HepG2 (cell line): ENCODE measurements around the gene PIK3R5. TPM values are rescaled to one million over a fixed set of nuclear protein-coding genes. Genes with fewer than 3 reads are reported as not detected.
A peak's percentile ranks its signal among the peaks of the same experiment; 100 is the strongest.

Experiments used
- ATAC-seq: fragments of 200-7000 bp; cut with Tn5 transposase; 3 replicates; pipeline ENCODE4 v1.9.1; 2020; ENCODE audit warnings: mild to moderate bottlenecking, moderate library complexity
- BruUV-seq: library from RNA; stranded (reverse); fragments of 400-500 nt; replicated peaks from 2 replicates; lab custom pipeline; 2021; lab: Mats Ljungman, UMichigan
- CTCF ChIA-PET: fragments of 300-600 bp; formaldehyde crosslinking; extraction: SDS; loops from one replicate; lab custom pipeline; 2021; ENCODE audit warnings: low total read pairs, inconsistent platforms, low intra/inter-chr PET ratio; lab: Yijun Ruan, JAX
- POLR2A ChIA-PET: fragments of 350-600 bp; sonication (Branson Sonifier 250); formaldehyde crosslinking; loops from one replicate; lab custom pipeline; 2020; ENCODE audit warnings: antibody characterized with exemption, inconsistent platforms; lab: Yijun Ruan, JAX
- DNase-seq: peaks from one replicate; pipeline ENCODE4 v3.0.0-alpha.2; 2015; ENCODE audit warnings: low spot score
- FAIRE-seq: peaks from 3 replicates; lab custom pipeline; 2011; peaks lifted over from hg19 to GRCh38; lab: Jason Lieb, UNC
- H2AFZ ChIP-seq: one replicate; pipeline ENCODE4 v1.6.1; 2011; ENCODE audit warnings: low read length, inconsistent platforms
- H3K27ac ChIP-seq: fragments of 300-600 bp; 3 replicates; pipeline ENCODE4 v1.8.0; 2011; ENCODE audit warnings: mixed run types, mild to moderate bottlenecking, mixed read lengths, low read length, inconsistent platforms; ENCODE audit not compliant: insufficient read depth; ENCODE audit errors: extremely low read length
- H3K27me3 ChIP-seq, 2 experiments: fragments of 200-600 bp in 1 of 2; 2 replicates in 1 of 2; 3 replicates in 1 of 2; pipeline versions ENCODE4 v1.6.0 to v1.8.0; 2011; ENCODE audit warnings: low read length in 2 of 2, mild to moderate bottlenecking in 2 of 2, moderate library complexity in 2 of 2, inconsistent platforms in 1 of 2; ENCODE audit not compliant: insufficient read depth in 2 of 2, control insufficient read depth in 1 of 2
- H3K36me3 ChIP-seq, 2 experiments: fragments of 200-600 bp in 1 of 2; replicated peaks in 1 of 2; 2 replicates in 1 of 2; 3 replicates in 1 of 2; pipeline versions ENCODE4 v1.5.1 to v1.8.0; 2011; ENCODE audit warnings: low read length in 2 of 2, inconsistent platforms in 1 of 2; ENCODE audit not compliant: insufficient read depth in 2 of 2, control insufficient read depth in 1 of 2
- H3K4me1 ChIP-seq: 2 replicates; pipeline ENCODE4 v1.5.1; 2012; ENCODE audit warnings: low read length, inconsistent platforms; ENCODE audit not compliant: insufficient read depth
- H3K4me2 ChIP-seq: 2 replicates; pipeline ENCODE4 v1.6.0; 2011; ENCODE audit warnings: low read depth, low read length, inconsistent platforms
- H3K4me3 ChIP-seq, 3 experiments: fragments of 200-600 bp in 1 of 3; sonication (generic), shearing (Covaris generic) in 1 of 3; replicated peaks in 1 of 3; 2 replicates each; pipeline ENCODE4 v1.5.1; 2011 to 2016; ENCODE audit warnings: low read length in 3 of 3, inconsistent platforms in 2 of 3, low read depth in 2 of 3, mild to moderate bottlenecking in 2 of 3, control low read depth in 1 of 3, mixed read lengths in 1 of 3; ENCODE audit not compliant: insufficient read depth in 1 of 3
- H3K79me2 ChIP-seq: one replicate; pipeline ENCODE4 v1.6.1; 2011; ENCODE audit warnings: low read length, inconsistent platforms; ENCODE audit not compliant: insufficient read depth
- H3K9ac ChIP-seq: 2 replicates; pipeline ENCODE4 v1.6.0; 2011; ENCODE audit warnings: mild to moderate bottlenecking, low read depth, low read length, inconsistent platforms; ENCODE audit not compliant: insufficient read depth
- H3K9me3 ChIP-seq: 2 replicates; pipeline ENCODE4 v1.5.1; 2012; ENCODE audit warnings: mild to moderate bottlenecking, low read length
- H4K20me1 ChIP-seq: 2 replicates; pipeline ENCODE4 v1.6.0; 2011; ENCODE audit warnings: inconsistent platforms, mild to moderate bottlenecking, low read length, moderate library complexity; ENCODE audit not compliant: insufficient read depth
- AGO2 ChIP-seq: fragments of 200-400 bp; formaldehyde crosslinking; optimal IDR thresholded peaks from 2 replicates; pipeline ENCODE3; 2017; ENCODE audit warnings: mild to moderate bottlenecking, low read depth, low read length, moderate library complexity
- CAMTA2 ChIP-seq: sonication (generic); formaldehyde crosslinking; IDR thresholded peaks from 2 replicates; pipeline ENCODE4 v1.4.0; 2020; ENCODE audit warnings: mild to moderate bottlenecking, missing genetic modification reagents, borderline replicate concordance
- FOSL2 ChIP-seq: sonication (generic); formaldehyde crosslinking; IDR thresholded peaks from 2 replicates; pipeline ENCODE4 v1.4.0; 2020; ENCODE audit warnings: missing genetic modification reagents
- KDM1A ChIP-seq: IDR thresholded peaks from 2 replicates; pipeline ENCODE4 v1.6.1; 2016; ENCODE audit warnings: missing compliant biosample characterization
- MAFK ChIP-seq, 2 experiments: IDR thresholded peaks in 1 of 2; conservative IDR thresholded peaks in 1 of 2; 2 replicates each; pipeline ENCODE4 v1.6.1; 2011; ENCODE audit warnings: improper control_type of control experiment in 2 of 2, low read length in 2 of 2
- PRMT3 ChIP-seq: sonication (generic); formaldehyde crosslinking; IDR thresholded peaks from 2 replicates; pipeline ENCODE4 v1.8.1; 2022; ENCODE audit warnings: low read depth, mild to moderate bottlenecking, moderate library complexity, missing genetic modification reagents, borderline replicate concordance
- SAFB2 ChIP-seq: sonication (generic); formaldehyde crosslinking; IDR thresholded peaks from 2 replicates; pipeline ENCODE4 v1.5.1; 2020; ENCODE audit warnings: missing genetic modification reagents, low read depth, mild to moderate bottlenecking, borderline replicate concordance
- SNAI1 ChIP-seq: sonication (generic); formaldehyde crosslinking; IDR thresholded peaks from 2 replicates; pipeline ENCODE4 v1.5.0; 2020; ENCODE audit warnings: mild to moderate bottlenecking, missing genetic modification reagents, borderline replicate concordance
- SOX6 ChIP-seq, 2 experiments: fragments of 450-650 bp in 1 of 2; sonication (generic) in 1 of 2; formaldehyde crosslinking in 1 of 2; IDR thresholded peaks; 2 replicates each; pipeline versions ENCODE4 v1.4.0 to v1.6.1; 2017 to 2020; ENCODE audit warnings: antibody characterized with exemption in 1 of 2, mild to moderate bottlenecking in 1 of 2, missing genetic modification reagents in 1 of 2
- SUZ12 ChIP-seq: fragments of 150-350 bp; IDR thresholded peaks from 2 replicates; pipeline ENCODE4 v1.6.1; 2014; ENCODE audit warnings: low read depth, low read length
- TOPORS ChIP-seq: sonication (generic); formaldehyde crosslinking; IDR thresholded peaks from 2 replicates; pipeline ENCODE4 v1.8.0; 2023; ENCODE audit warnings: mild to moderate bottlenecking, missing genetic modification reagents
- ZFP90 ChIP-seq: sonication (generic); formaldehyde crosslinking; IDR thresholded peaks from 2 replicates; pipeline ENCODE4 v1.8.0; 2022; ENCODE audit warnings: missing genetic modification reagents, mild to moderate bottlenecking, inconsistent platforms, borderline replicate concordance
- ZNF124 ChIP-seq: sonication (generic); formaldehyde crosslinking; IDR thresholded peaks from 2 replicates; pipeline ENCODE4 v1.4.0; 2020; ENCODE audit warnings: missing genetic modification reagents
- ZNF180 ChIP-seq: sonication (generic); formaldehyde crosslinking; IDR thresholded peaks from 2 replicates; pipeline ENCODE4 v1.4.0; 2020; ENCODE audit warnings: low read depth, missing genetic modification reagents, borderline replicate concordance
- ZNF280D ChIP-seq: sonication (generic); formaldehyde crosslinking; IDR thresholded peaks from 2 replicates; pipeline ENCODE4 v1.5.1; 2020; ENCODE audit warnings: mild to moderate bottlenecking, missing genetic modification reagents
- WGBS: methylation state at CpG from one replicate; pipeline ENCODE4 v1.1.6; 2017; ENCODE audit warnings: low lambda C conversion rate; 5-methylcytosine and 5-hydroxymethylcytosine counted together
- in situ Hi-C: cut with HindIII; loops from 2 replicates; pipeline ENCODE4 v1.10.0; 2017; ENCODE audit warnings: low pct_unique_long_range_greater_than_20kb; ENCODE audit not compliant: extremely low pct_ligation_motif_present
- intact Hi-C: fragments of 100-400 bp; cut with micrococcal nuclease; formaldehyde crosslinking; loops from one replicate; pipeline ENCODE4 v1.10.0; 2022; ENCODE audit not compliant: unreplicated experiment
- polyA plus RNA-seq, 8 experiments: library from polyadenylated mRNA; depleted of rRNA in 3 of 8; stranded (reverse) in 7 of 8; unstranded in 1 of 8; fragments of >200 nt; fragmentation: Illumina TruSeq in 4 of 8; extraction: Trizol in 4 of 8; gene quantifications; 2 replicates each; pipeline versions ENCODE4 v1.2.1 to v1.2.3, GENCODE V29; 2011 to 2016; ENCODE audit warnings: low read depth in 4 of 8, missing spikeins in 1 of 8, mixed read lengths in 1 of 8; ENCODE audit not compliant: insufficient read depth in 1 of 8
- total RNA-seq, 5 experiments: library from RNA; depleted of rRNA; stranded (reverse); fragments of >200 nt; fragmentation: Illumina TruSeq; extraction: Trizol; gene quantifications; 2 replicates each; pipeline ENCODE4 v1.2.3, GENCODE V29; 2016; ENCODE audit warnings: low read depth in 1 of 5
- TF ChIP-seq, protein P1 (sequence below): sonication (generic); formaldehyde crosslinking; IDR thresholded peaks from 2 replicates; pipeline ENCODE4 v1.4.0; 2020; ENCODE audit warnings: mild to moderate bottlenecking, missing genetic modification reagents
- TF ChIP-seq, protein P2 (sequence below): sonication (generic); formaldehyde crosslinking; IDR thresholded peaks from 2 replicates; pipeline ENCODE4 v1.4.0; 2020; ENCODE audit warnings: mild to moderate bottlenecking, missing genetic modification reagents
- TF ChIP-seq, protein P3 (sequence below): IDR thresholded peaks from 2 replicates; pipeline ENCODE4 v1.6.1; 2016; ENCODE audit warnings: missing genetic modification reagents, missing compliant biosample characterization

PIK3R5 gene
- total and polyA plus RNA-seq, 2 of the 13 experiments (the other 11 are each of a cell fraction or from before 2014, with no cell fraction given) = not detected

- no peak for TF ChIP-seq AGO2
- TF ChIP-seq SUZ12 = no peak
- TF ChIP-seq, protein P1, sequence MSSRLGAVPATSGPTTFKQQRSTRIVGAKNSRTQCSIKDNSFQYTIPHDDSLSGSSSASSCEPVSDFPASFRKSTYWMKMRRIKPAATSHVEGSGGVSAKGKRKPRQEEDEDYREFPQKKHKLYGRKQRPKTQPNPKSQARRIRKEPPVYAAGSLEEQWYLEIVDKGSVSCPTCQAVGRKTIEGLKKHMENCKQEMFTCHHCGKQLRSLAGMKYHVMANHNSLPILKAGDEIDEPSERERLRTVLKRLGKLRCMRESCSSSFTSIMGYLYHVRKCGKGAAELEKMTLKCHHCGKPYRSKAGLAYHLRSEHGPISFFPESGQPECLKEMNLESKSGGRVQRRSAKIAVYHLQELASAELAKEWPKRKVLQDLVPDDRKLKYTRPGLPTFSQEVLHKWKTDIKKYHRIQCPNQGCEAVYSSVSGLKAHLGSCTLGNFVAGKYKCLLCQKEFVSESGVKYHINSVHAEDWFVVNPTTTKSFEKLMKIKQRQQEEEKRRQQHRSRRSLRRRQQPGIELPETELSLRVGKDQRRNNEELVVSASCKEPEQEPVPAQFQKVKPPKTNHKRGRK (CRISPR knock-in tag) = peak; percentile 60; the same call in 1 of the 2 replicates
- 0 out of 2 replicates have a peak, but pooled peaks have one; percentile 11 for TF ChIP-seq SOX6 (IDR thresholded peaks at IDR 0.05)
- TF ChIP-seq SOX6 (CRISPR knock-in tag; IDR thresholded peaks at IDR 0.05) = no peak
- no peak for TF ChIP-seq FOSL2 (CRISPR knock-in tag)
- TF ChIP-seq ZNF280D (CRISPR knock-in tag) = no peak
- TF ChIP-seq, protein P2, sequence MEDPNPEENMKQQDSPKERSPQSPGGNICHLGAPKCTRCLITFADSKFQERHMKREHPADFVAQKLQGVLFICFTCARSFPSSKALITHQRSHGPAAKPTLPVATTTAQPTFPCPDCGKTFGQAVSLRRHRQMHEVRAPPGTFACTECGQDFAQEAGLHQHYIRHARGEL (CRISPR knock-in tag) = no peak
- TF ChIP-seq, protein P3, sequence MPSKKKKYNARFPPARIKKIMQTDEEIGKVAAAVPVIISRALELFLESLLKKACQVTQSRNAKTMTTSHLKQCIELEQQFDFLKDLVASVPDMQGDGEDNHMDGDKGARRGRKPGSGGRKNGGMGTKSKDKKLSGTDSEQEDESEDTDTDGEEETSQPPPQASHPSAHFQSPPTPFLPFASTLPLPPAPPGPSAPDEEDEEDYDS = no peak
- TF ChIP-seq CAMTA2 (CRISPR knock-in tag) = no peak
- no peak for TF ChIP-seq SAFB2 (CRISPR knock-in tag)
- TF ChIP-seq KDM1A (CRISPR knock-in tag) = no peak
- no peak for TF ChIP-seq ZNF180 (CRISPR knock-in tag)
- TF ChIP-seq SNAI1 (CRISPR knock-in tag) = no peak
- TF ChIP-seq PRMT3 = no peak
- TF ChIP-seq MAFK (conservative IDR thresholded peaks at IDR 0.05 in 1 of 2, IDR thresholded peaks at IDR 0.05 in 1 of 2; ENCODE audit: low read length in 2 of 2) = no peak
- no peak for TF ChIP-seq TOPORS (CRISPR knock-in tag)
- TF ChIP-seq ZFP90 (CRISPR knock-in tag) = no peak
- TF ChIP-seq ZNF124 = no peak
- no peaks in the 10 kb centered on the region for H3K4me1 ChIP-seq
- peaks cover 11 to 52% of the 10 kb centered on the region in 2 experiments; a peak in 4 of 5 replicates for H3K27me3 ChIP-seq
- no peak for DNase-seq
- H3K9ac ChIP-seq = no peak overlapping the region
- H3K4me2 ChIP-seq = no peak overlapping the region
- no peak overlapping the region for H3K4me3 ChIP-seq
- POLR2A ChIA-PET = no interaction called here
- H3K36me3 ChIP-seq = no peaks in the 10 kb centered on the region
- H3K79me2 ChIP-seq = no peaks in the 10 kb centered on the region
- intact Hi-C loops = no loop called here
- no peaks in the 10 kb centered on the region for H4K20me1 ChIP-seq
- in situ Hi-C loops = no loop called here
- CTCF ChIA-PET = no interaction called here
- no TSS peak for BruUV-seq
- H2AFZ ChIP-seq = no peak overlapping the region
- no peak overlapping the region for H3K27ac ChIP-seq
- ATAC-seq = no peak
- no peaks in the 10 kb centered on the region for H3K9me3 ChIP-seq
- 78% methylated on average over 2 of the region's 2 CpGs for WGBS
- FAIRE-seq = no peak
Observed at GRCh38 chr17:9007052-9007714, 41.7 kb upstream of the PIK3R5 start.
